T-helper 9 cell (primary cell): ENCODE data around the gene ZNF492.
"Not testable (repeated sequence)": the region's sequence is repeated elsewhere in the genome, so short reads cannot be mapped to it uniquely, and the experiment has no call there.

ENCODE experiments used
- DNase-seq: peaks from one replicate; pipeline ENCODE4 v3.0.0-alpha.2; 2020

The ZNF492 gene

GRCh38 chr19:22617614-22618320, 16.4 kb upstream of the ZNF492 start:
- no peak for DNase-seq

GRCh38 chr19:22619371-22619770, 14.8 kb upstream of the ZNF492 start:
- no peak for DNase-seq

- no peak for DNase-seq
Measured at GRCh38 chr19:22619932-22620331, 14.2 kb upstream of the ZNF492 start.

GRCh38 chr19:22620401-22620800, 13.7 kb upstream of the ZNF492 start:
- no peak for DNase-seq

GRCh38 chr19:22620912-22621311, 13.2 kb upstream of the ZNF492 start:
- DNase-seq: no peak

GRCh38 chr19:22622020-22622419, 12.1 kb upstream of the ZNF492 start:
- DNase-seq: no peak

- DNase-seq: no peak
Measured at GRCh38 chr19:22622901-22623840, 11.0 kb upstream of the ZNF492 start.

- no peak for DNase-seq
Measured at GRCh38 chr19:22623841-22624221, 10.3 kb upstream of the ZNF492 start.

- no peak for DNase-seq
Measured at GRCh38 chr19:22625266-22626035, 8.7 kb upstream of the ZNF492 start.

- no peak for DNase-seq
Measured at GRCh38 chr19:22627526-22627925, 6.6 kb upstream of the ZNF492 start.

- DNase-seq: no peak
Measured at GRCh38 chr19:22628401-22628800, 5.7 kb upstream of the ZNF492 start.

- no peak for DNase-seq
Measured at GRCh38 chr19:22634450-22634827, 315 bp downstream of the ZNF492 start.

- not testable (repeated sequence) for DNase-seq
Measured at GRCh38 chr19:22685493-22685892, 51.4 kb downstream of the ZNF492 start.

- not testable (repeated sequence) for DNase-seq
Measured at GRCh38 chr19:22702661-22703060, 68.5 kb downstream of the ZNF492 start.

- not testable (repeated sequence) for DNase-seq
Measured at GRCh38 chr19:22703096-22703495, 69.0 kb downstream of the ZNF492 start.

- no peak for DNase-seq
Measured at GRCh38 chr19:22708983-22709382, 74.9 kb downstream of the ZNF492 start.
